ENCODE data around the gene HTR3D.
"Not testable (repeated sequence)": the region's sequence is repeated elsewhere in the genome, so short reads cannot be mapped to it uniquely, and the experiment has no call there.

GRCh38 chr3:184071142-184071541 lies 39.6 kb downstream of the HTR3D start:
- TF ChIP-seq CTCF, POLR2A (IDR thresholded peaks at IDR 0.05): not testable (repeated sequence)
